DND-41 (cell line): ENCODE measurements around the gene ACADM.

Source experiments
- EZH2 ChIP-seq: IDR thresholded peaks from 3 replicates; pipeline ENCODE4 v1.6.1; 2012; ENCODE audit warnings: borderline replicate concordance, low read depth, mild to moderate bottlenecking, moderate library complexity, low read length, inconsistent platforms; ENCODE audit not compliant: severe bottlenecking
- TF ChIP-seq, protein P1 (sequence below): IDR thresholded peaks from 2 replicates; pipeline ENCODE4 v1.5.1; 2012; ENCODE audit warnings: borderline replicate concordance, low read length, moderate library complexity, mild to moderate bottlenecking; ENCODE audit not compliant: poor library complexity, severe bottlenecking; ENCODE audit errors: extremely low read depth

DNA sequence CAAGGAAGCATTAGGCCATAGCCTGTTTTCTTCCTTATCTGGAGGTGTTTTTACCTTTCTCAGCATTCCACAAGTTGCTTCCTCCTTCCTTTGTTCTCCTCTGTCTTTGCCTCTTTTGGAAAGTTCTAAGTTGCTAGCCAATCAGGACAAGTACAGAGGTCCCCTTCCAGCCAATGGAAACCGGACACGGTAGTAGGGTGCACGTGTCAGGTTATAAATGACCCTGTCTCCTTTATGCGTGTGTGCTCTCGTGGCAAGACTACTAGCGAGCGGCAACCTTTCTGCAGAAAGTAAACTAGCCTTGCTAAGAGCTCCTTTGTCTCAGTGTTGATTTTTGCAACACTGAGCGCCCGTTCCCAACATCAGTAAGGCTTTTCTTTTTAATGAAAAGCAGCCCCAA, 1.5 kb upstream of the ACADM start:
- TF ChIP-seq, protein P1, sequence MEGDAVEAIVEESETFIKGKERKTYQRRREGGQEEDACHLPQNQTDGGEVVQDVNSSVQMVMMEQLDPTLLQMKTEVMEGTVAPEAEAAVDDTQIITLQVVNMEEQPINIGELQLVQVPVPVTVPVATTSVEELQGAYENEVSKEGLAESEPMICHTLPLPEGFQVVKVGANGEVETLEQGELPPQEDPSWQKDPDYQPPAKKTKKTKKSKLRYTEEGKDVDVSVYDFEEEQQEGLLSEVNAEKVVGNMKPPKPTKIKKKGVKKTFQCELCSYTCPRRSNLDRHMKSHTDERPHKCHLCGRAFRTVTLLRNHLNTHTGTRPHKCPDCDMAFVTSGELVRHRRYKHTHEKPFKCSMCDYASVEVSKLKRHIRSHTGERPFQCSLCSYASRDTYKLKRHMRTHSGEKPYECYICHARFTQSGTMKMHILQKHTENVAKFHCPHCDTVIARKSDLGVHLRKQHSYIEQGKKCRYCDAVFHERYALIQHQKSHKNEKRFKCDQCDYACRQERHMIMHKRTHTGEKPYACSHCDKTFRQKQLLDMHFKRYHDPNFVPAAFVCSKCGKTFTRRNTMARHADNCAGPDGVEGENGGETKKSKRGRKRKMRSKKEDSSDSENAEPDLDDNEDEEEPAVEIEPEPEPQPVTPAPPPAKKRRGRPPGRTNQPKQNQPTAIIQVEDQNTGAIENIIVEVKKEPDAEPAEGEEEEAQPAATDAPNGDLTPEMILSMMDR = no peak
- no peak for TF ChIP-seq EZH2
